ENCODE measurements around the gene ZFR2. TPM values are rescaled to one million over a fixed set of nuclear protein-coding genes. Genes with fewer than 3 reads are reported as not detected.

ZFR2 gene
- total RNA-seq, 2 experiments from 2014 or later = 0.23 TPM; not detected in 1

DNA sequence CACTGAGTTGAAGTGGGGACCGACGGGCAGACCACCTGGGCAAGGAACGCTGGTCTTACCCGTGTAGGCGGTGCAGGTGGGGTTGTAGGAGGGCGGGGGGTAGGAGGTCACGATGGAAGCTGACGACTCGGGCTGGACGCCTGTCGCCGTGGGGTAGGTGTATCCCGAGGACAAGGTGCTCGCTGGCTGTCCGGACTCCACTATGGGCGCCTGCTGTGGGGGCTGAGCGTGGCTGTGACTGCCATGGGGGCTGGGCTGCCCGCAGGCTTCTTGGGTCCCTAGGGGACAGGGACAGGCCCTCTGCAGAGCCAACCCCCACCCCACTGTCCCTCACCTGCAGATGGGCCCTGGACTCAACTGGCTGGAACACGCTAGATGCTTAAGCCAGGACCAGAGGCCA, 37.2 kb downstream of the ZFR2 start:
- ChIA-PET POLR2A (interaction anchor here (0.6 kb wide), 1 partner anchor 19 kb away, joined by 4 read pairs; no protein-coding TSS in a partner anchor), CTCF (interaction anchor here (1.1 kb wide), 1 partner anchor 18 kb away, joined by 3 read pairs; no protein-coding TSS in a partner anchor)
- no peaks in the 10 kb centered on the region for H3K9me3 Mint-ChIP-seq
- H3K4me1 Mint-ChIP-seq (ENCODE audit: low read depth) = peaks cover under 1% of the 10 kb centered on the region
- DNase-seq = no peak
- peaks cover 1% of the 10 kb centered on the region for H3K27me3 Mint-ChIP-seq
- no peaks in the 10 kb centered on the region for H3K36me3 Mint-ChIP-seq (ENCODE audit: low read depth)
- no peak for ATAC-seq
- intact Hi-C loops (cut with micrococcal nuclease) = no loop called here
- H3K4me3 Mint-ChIP-seq = no peak overlapping the region
- TF ChIP-seq, protein P1, sequence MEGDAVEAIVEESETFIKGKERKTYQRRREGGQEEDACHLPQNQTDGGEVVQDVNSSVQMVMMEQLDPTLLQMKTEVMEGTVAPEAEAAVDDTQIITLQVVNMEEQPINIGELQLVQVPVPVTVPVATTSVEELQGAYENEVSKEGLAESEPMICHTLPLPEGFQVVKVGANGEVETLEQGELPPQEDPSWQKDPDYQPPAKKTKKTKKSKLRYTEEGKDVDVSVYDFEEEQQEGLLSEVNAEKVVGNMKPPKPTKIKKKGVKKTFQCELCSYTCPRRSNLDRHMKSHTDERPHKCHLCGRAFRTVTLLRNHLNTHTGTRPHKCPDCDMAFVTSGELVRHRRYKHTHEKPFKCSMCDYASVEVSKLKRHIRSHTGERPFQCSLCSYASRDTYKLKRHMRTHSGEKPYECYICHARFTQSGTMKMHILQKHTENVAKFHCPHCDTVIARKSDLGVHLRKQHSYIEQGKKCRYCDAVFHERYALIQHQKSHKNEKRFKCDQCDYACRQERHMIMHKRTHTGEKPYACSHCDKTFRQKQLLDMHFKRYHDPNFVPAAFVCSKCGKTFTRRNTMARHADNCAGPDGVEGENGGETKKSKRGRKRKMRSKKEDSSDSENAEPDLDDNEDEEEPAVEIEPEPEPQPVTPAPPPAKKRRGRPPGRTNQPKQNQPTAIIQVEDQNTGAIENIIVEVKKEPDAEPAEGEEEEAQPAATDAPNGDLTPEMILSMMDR (IDR thresholded peaks at IDR 0.05) = no peak
- H3K27ac Mint-ChIP-seq = no peak overlapping the region

DNA sequence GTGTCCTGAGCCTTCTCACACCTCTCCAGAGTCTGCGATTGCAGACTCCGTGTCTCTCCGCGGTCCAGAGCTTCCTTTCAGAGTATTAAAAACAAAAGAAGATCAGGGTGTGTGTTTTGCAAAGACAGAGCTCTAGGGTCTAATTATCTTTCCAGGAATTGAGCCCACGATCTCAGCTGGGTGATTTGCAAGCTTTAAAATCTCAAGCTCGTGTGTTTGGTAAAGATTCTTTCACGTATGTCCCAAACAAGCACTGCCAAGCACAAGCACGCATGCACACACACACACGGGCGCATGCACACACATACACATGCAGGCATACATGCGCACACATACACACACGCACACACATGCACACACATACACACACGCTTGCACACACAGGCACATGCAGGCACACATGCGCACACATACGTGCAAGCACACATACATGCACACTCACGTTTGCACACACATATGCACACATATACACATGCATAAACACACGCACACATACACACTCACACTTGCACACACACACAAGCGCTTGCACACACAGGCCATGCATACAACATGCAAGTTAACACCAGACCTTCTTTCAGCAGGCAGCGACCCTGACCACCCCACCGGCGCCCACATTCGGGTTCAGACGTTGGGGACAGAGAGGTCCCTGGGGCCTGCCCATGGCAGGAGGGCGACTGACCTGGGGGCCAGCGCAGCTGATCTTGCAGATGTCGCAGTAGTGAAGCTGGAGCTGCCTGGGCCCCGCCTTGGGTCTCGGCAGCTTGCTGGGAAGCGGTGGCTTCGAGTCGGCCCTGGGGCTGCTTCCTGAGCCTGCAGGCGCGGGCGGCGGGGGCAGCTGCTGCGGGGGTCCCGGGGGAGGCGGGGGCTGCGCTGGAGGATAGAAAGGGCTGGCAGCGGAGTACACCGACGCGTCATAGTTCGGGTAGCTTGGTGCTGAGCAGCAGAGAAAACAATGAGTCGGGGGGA, 37.9 kb downstream of the ZFR2 start:
- ATAC-seq (no peak), DNase-seq (no peak)
- H3K27ac Mint-ChIP-seq = no peak overlapping the region
- ChIA-PET POLR2A (no interaction called here), CTCF (interaction anchor here (0.6 to 1.6 kb wide), 2 partner anchors 9 to 183 kb away, joined by 3 read pairs; no protein-coding TSS in a partner anchor)
- H3K4me1 Mint-ChIP-seq (ENCODE audit: low read depth) = no peaks in the 10 kb centered on the region
- no peaks in the 10 kb centered on the region for H3K36me3 Mint-ChIP-seq (ENCODE audit: low read depth)
- TF ChIP-seq, protein P1 (IDR thresholded peaks at IDR 0.05) = no peak
- H3K27me3 Mint-ChIP-seq = peaks cover 1% of the 10 kb centered on the region
- no peak overlapping the region for H3K4me3 Mint-ChIP-seq
- H3K9me3 Mint-ChIP-seq = no peaks in the 10 kb centered on the region
- intact Hi-C loops (cut with micrococcal nuclease) = no loop called here

DNA sequence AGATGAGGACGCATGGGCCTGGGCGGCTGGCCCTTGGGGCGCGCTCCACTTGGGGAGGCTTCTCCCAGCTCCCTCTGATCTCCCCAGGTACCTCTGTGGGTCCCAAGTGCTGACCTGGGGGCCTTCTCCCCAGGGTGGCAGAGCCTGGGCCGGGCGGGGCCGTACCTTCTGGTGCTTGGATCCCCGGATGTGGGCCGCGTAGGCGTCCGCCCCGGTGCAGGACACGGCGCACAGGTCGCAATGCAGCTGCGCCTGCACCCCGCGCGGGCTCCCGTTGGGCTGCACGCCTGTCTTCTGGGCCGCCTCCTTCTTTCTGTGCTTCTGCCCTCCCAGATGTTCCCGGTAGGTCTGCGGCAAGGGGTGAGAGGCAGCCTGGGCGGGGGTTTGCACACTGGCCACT, 41.5 kb downstream of the ZFR2 start:
- no peaks in the 10 kb centered on the region for H3K36me3 Mint-ChIP-seq (ENCODE audit: low read depth)
- CTCF ChIA-PET = no interaction called here

DNA sequence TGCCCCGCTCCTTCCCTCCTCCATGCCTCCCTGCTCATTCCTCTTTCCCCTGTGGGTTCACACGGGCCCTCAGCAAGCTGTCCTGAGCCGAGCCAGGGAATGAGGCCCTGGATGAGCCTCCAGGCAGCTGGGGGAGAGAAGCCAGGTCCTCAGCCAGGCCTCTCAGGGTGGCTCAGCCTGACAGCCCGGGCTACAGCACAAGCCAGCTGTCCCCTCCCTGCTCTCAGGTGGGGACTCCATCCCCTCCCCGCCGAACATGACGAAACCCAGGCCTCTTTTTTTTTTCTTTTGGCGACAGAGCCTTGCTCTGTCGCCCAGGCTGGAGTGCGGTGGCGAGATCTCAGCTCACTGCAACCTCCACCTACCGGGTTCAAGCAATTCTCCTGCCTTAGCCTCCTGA, 42.7 kb downstream of the ZFR2 start:
- peaks cover 6% of the 10 kb centered on the region for H3K4me1 Mint-ChIP-seq (ENCODE audit: low read depth)
- CTCF ChIA-PET = no interaction called here
- no peaks in the 10 kb centered on the region for H3K9me3 Mint-ChIP-seq
- POLR2A ChIA-PET = no interaction called here
- H3K36me3 Mint-ChIP-seq (ENCODE audit: low read depth) = no peaks in the 10 kb centered on the region
- no peak for ATAC-seq
- no peak for DNase-seq
- H3K27ac Mint-ChIP-seq = no peak overlapping the region
- intact Hi-C loops (cut with micrococcal nuclease) = no loop called here
- H3K27me3 Mint-ChIP-seq = no peaks in the 10 kb centered on the region
- TF ChIP-seq, protein P1 (IDR thresholded peaks at IDR 0.05) = no peak
- H3K4me3 Mint-ChIP-seq = no peak overlapping the region

More for the DNA sequence above, 41.5 kb downstream of the ZFR2 start:
- intact Hi-C loops (cut with micrococcal nuclease) = no loop called here
- peaks cover 1% of the 10 kb centered on the region for H3K27me3 Mint-ChIP-seq
- H3K9me3 Mint-ChIP-seq = no peaks in the 10 kb centered on the region
- H3K4me3 Mint-ChIP-seq = no peak overlapping the region
- TF ChIP-seq, protein P1 (IDR thresholded peaks at IDR 0.05) = no peak
- POLR2A ChIA-PET = no interaction called here
- no peak for DNase-seq
- no peak overlapping the region for H3K27ac Mint-ChIP-seq
- no peaks in the 10 kb centered on the region for H3K4me1 Mint-ChIP-seq (ENCODE audit: low read depth)
- no peak for ATAC-seq

DNA sequence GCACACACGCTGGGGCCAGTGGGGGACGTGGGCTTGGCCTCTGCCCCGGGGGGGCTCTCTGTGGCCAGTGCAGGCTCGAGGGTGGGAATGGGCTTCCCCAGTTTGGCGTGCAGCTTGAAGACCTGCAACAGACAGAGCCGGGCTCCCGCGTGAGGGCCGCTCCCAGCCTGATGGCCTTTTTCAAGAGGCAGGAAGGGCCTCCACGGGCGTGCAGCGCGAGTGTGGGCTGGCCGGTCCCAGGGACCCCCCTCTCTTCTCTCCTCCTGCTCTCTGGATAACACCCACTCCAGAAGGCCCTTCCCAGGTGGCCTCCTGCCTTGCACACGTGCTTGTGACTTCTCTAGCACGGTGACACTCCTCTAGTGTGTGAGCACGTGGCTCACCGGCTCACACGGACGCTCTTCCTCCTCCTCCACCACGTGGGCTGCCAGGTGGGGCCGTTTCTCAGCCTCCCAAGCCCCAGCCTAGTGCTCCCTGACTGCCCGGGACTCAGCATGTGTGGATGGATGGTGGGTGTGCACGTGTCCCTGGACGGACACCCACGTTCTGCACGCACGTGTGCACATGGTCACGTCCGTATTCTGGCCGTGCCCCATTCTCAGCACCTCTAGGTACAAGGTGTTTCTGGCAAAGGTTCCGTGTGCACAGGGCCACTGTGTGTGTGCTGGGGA, 43.4 kb downstream of the ZFR2 start:
- peaks cover 8% of the 10 kb centered on the region for H3K4me1 Mint-ChIP-seq (ENCODE audit: low read depth)
- intact Hi-C loops (cut with micrococcal nuclease) = no loop called here
- TF ChIP-seq, protein P1 (IDR thresholded peaks at IDR 0.05) = no peak
- no peak overlapping the region for H3K27ac Mint-ChIP-seq
- no peaks in the 10 kb centered on the region for H3K9me3 Mint-ChIP-seq
- DNase-seq = no peak
- CTCF ChIA-PET = no interaction called here
- POLR2A ChIA-PET = no interaction called here
- no peak for ATAC-seq
- no peaks in the 10 kb centered on the region for H3K27me3 Mint-ChIP-seq
- no peaks in the 10 kb centered on the region for H3K36me3 Mint-ChIP-seq (ENCODE audit: low read depth)
- no peak overlapping the region for H3K4me3 Mint-ChIP-seq
